Measurements from ENCODE around the gene PLXNC1.

PLXNC1 gene

DNA sequence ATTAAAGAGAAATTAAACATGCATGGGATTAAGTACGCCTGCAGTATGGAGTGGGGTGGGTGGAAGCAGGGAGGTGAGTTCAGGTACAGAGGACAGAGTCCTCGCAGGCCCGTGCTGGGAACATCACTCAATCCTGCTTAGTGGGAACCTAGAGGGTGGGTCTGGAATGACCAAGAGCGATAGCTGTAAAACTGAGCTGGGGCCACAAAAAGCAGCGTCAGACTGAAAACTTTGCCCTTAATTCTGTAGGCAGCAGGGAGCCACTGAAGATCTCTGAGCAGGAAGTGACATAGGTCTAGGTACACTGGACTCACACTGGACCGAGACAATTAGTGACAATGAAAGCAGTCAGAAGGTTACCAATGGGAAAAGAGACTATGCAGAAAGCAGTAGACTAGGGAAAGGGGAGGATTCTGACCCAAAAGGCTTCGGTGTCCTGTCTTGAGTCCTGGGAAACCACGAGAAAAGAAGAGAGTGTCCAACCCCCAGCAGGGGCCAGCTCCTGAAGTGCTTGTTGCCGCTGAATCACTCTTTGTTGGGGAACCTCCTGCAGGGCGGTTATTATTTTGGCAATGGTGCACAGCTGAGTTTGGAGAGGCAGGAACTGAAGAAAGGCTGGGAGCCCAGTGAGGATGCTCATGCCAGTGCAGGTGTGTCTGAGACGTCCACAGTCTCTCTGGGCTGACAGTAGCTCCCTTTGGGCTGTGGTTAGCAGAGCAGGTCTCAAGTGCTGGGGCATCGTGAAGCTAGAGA is 97.4 kb downstream of the PLXNC1 start:
- no peaks in the 10 kb centered on the region for H4K20me1 ChIP-seq (ENCODE audit: insufficient read depth)
- H3K36me3 ChIP-seq (ENCODE audit: insufficient read depth) = no peaks in the 10 kb centered on the region
- no peak for TF ChIP-seq CTCF (conservative IDR thresholded peaks at IDR 0.05; ENCODE audit: low read depth, low read length)
- no peak overlapping the region for H2AFZ ChIP-seq (ENCODE audit: low read depth)
- H3K27ac ChIP-seq = no peak overlapping the region
- no peak overlapping the region for H3K9ac ChIP-seq
- H3K79me2 ChIP-seq (ENCODE audit: insufficient read depth, low read depth) = no peaks in the 10 kb centered on the region
- H3K4me3 ChIP-seq (IDR thresholded peaks at IDR 0.05; ENCODE audit: insufficient read depth, low read depth, low read length) = no peak overlapping the region
- H3K27me3 ChIP-seq (ENCODE audit: insufficient read depth, low read depth) = no peaks in the 10 kb centered on the region
- H3K4me2 ChIP-seq = no peak overlapping the region
- peaks cover 4% of the 10 kb centered on the region for H3K4me1 ChIP-seq (ENCODE audit: low read depth, poor library complexity, severe bottlenecking)

DNA sequence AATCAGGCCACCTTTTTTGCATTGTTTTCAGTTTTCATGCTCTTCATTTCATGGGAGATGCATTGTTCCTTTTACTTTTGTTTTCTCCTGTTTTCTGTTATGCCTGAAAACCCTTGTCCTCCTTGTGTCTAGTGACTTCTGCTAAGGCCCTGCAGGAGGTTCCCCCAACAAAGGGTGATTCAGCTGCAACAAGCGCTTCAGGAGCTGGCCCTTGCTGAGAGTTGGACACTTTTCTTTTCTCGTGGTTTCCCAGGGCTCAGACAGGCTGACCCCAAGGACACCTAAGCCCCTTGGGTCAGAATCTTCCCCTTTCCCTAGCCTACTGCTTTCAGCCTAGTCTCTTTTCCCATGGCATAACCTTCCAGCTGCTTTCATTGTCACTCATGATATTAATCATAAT is 98.9 kb downstream of the PLXNC1 start:
- H3K9ac ChIP-seq = no peak overlapping the region
- H3K27ac ChIP-seq = no peak overlapping the region
- H3K27me3 ChIP-seq (ENCODE audit: insufficient read depth, low read depth) = no peaks in the 10 kb centered on the region
- no peak overlapping the region for H2AFZ ChIP-seq (ENCODE audit: low read depth)
- H3K4me3 ChIP-seq (IDR thresholded peaks at IDR 0.05; ENCODE audit: insufficient read depth, low read depth, low read length) = no peak overlapping the region
- no peak for TF ChIP-seq CTCF (conservative IDR thresholded peaks at IDR 0.05; ENCODE audit: low read depth, low read length)
- no peak overlapping the region for H3K4me2 ChIP-seq
- peaks cover 4% of the 10 kb centered on the region for H3K4me1 ChIP-seq (ENCODE audit: low read depth, poor library complexity, severe bottlenecking)
- no peaks in the 10 kb centered on the region for H3K36me3 ChIP-seq (ENCODE audit: insufficient read depth)
- H3K79me2 ChIP-seq (ENCODE audit: insufficient read depth, low read depth) = no peaks in the 10 kb centered on the region
- H4K20me1 ChIP-seq (ENCODE audit: insufficient read depth) = no peaks in the 10 kb centered on the region

DNA sequence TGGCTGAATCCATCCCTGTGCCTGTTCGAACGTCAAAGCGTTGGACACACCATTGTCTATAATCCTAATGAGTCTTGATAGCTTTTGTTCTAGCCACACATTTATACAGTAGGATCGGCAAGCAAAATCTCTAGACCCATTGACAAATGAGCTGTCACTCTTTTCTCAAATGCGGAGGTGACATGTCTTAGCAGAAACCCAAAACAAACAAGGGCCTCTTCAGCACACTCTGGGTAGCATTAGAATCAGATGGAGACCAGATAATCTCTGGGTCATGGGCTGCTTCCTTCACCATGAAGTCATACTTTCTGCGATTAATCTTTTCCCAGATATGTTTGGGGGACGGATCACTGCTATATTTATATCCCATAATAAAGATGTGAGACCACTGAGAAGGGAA is 100.2 kb downstream of the PLXNC1 start:
- Histone ChIP-seq H3K27ac (no peak overlapping the region), H2AFZ (ENCODE audit: low read depth) (no peak overlapping the region), H3K79me2 (ENCODE audit: insufficient read depth, low read depth) (no peaks in the 10 kb centered on the region), H3K36me3 (ENCODE audit: insufficient read depth) (no peaks in the 10 kb centered on the region), H3K27me3 (ENCODE audit: insufficient read depth, low read depth) (no peaks in the 10 kb centered on the region), H3K4me2 (no peak overlapping the region), H3K4me3 (IDR thresholded peaks at IDR 0.05; ENCODE audit: insufficient read depth, low read depth, low read length) (no peak overlapping the region), H3K9ac (no peak overlapping the region), H4K20me1 (ENCODE audit: insufficient read depth) (no peaks in the 10 kb centered on the region), H3K4me1 (ENCODE audit: low read depth, poor library complexity, severe bottlenecking) (peaks cover 4% of the 10 kb centered on the region)
- no peak for TF ChIP-seq CTCF (conservative IDR thresholded peaks at IDR 0.05; ENCODE audit: low read depth, low read length)

DNA sequence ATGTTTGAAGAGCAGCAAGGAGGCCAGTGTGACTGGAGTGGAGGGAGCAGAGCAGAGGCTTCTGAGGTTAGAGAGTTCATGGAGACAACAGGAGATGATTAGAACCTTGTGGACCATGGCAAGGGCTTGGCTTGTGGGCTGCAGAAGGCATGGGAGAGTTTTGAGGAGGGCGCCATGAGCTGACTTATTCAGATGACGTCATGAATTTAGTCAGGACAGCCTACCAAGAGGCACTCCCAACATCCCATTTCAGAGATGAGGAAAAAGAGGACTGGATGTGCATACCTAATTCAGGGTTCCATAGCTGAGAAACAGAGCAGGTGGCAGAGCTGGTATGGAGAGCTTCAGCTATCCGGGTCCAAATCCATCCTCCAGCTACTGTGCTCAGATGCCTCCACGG is 101.8 kb downstream of the PLXNC1 start:
- Histone ChIP-seq H3K9ac (no peak overlapping the region), H3K4me1 (ENCODE audit: low read depth, poor library complexity, severe bottlenecking) (no peaks in the 10 kb centered on the region), H3K79me2 (ENCODE audit: insufficient read depth, low read depth) (no peaks in the 10 kb centered on the region), H4K20me1 (ENCODE audit: insufficient read depth) (no peaks in the 10 kb centered on the region), H3K4me3 (IDR thresholded peaks at IDR 0.05; ENCODE audit: insufficient read depth, low read depth, low read length) (no peak overlapping the region), H3K36me3 (ENCODE audit: insufficient read depth) (no peaks in the 10 kb centered on the region), H3K27ac (no peak overlapping the region), H3K27me3 (ENCODE audit: insufficient read depth, low read depth) (no peaks in the 10 kb centered on the region), H2AFZ (ENCODE audit: low read depth) (no peak overlapping the region), H3K4me2 (no peak overlapping the region)
- TF ChIP-seq CTCF (conservative IDR thresholded peaks at IDR 0.05; ENCODE audit: low read depth, low read length) = no peak
